ENCODE results near the gene AVEN.

DNA sequence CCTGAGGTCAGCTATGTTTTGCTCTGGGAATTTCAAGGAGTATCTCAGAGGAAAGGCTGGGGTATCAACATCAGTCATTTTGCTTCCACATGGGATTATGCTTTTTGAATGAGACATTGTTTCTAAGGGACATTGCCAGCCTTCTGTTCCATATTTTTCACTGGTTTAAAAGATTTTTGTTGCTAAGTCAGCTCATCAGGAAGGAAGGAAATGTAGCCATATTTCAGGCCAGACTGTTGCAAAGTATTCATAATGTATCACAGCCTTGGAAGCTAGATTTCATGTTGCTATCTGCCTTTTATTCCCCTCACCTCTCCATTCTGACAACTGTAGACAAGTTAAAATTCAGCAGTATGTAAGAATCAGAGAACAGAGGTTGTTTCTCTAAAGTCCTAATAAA, 131.7 kb downstream of the AVEN start:
- TF ChIP-seq, protein P1, sequence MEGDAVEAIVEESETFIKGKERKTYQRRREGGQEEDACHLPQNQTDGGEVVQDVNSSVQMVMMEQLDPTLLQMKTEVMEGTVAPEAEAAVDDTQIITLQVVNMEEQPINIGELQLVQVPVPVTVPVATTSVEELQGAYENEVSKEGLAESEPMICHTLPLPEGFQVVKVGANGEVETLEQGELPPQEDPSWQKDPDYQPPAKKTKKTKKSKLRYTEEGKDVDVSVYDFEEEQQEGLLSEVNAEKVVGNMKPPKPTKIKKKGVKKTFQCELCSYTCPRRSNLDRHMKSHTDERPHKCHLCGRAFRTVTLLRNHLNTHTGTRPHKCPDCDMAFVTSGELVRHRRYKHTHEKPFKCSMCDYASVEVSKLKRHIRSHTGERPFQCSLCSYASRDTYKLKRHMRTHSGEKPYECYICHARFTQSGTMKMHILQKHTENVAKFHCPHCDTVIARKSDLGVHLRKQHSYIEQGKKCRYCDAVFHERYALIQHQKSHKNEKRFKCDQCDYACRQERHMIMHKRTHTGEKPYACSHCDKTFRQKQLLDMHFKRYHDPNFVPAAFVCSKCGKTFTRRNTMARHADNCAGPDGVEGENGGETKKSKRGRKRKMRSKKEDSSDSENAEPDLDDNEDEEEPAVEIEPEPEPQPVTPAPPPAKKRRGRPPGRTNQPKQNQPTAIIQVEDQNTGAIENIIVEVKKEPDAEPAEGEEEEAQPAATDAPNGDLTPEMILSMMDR (IDR thresholded peaks at IDR 0.05 in 8 of 11, conservative IDR thresholded peaks at IDR 0.05 in 3 of 11), result no peak
- TF ChIP-seq POLR2A (IDR thresholded peaks at IDR 0.05) (no peak), POLR2AphosphoS5 (IDR thresholded peaks at IDR 0.05) (no peak)

Measured in spleen (tissue), 7 donors.